Stimulated activated CD4-positive, alpha-beta T cell treated with anti-CD3 and anti-CD28 coated beads, Interleukin-1b, Interleukin-23, amount 100 ng/mL, for 24 hours (primary cell): ENCODE data around the gene LTBP3.

ENCODE experiments used
- DNase-seq, 4 experiments: peaks; one replicate each; pipeline ENCODE4 v3.0.0-alpha.2; 2020; ENCODE audit warnings: low read depth in 4 of 4, low spot score in 1 of 4

Gene LTBP3

GRCh38 chr11:65558002-65558929 lies at the start of gene LTBP3:
TSS of gene LTBP3 (minus strand) at chr11:65558359. CDS start at chr11:65557959, 400 bp downstream.
- no peak for DNase-seq

DNA sequence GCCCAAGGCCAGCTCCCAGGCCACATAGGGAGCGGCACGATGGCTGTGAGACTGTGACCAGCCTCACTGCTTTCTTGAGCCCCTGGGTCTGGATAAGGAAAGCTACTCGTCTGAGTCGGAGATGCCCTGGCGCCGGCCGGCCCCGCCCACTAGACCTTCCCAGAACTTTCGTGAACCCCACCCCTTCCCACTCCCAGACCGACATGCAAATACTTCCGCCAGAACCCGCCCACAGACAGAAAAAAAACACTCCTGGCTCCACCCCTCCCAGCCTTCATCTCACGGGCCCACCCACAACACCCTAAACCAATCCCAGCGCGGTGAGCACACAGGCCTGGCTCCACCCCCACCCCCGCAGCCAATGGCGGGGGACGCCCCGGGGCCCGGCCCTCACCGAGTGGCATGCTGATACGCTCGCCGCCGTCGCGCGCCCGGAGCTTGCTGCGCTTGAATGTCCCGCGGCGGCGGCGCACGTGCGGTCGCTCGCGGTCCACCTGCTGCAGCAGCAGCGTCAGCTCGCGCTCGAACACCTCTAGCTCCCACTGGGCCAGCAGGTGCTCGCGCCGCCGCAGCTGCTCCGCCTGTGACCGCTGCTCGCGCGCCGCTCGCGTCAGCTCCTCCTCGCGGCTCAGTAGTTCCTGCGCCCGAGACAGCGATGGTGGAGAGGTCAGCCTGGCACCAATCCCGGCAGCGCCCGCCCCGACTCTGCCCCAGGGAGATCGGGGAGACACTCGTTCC lies 48.9 kb upstream of the LTBP3 start:
- no peak for DNase-seq

GRCh38 chr11:65604258-65604657 lies 46.1 kb upstream of the LTBP3 start:
- no peak for DNase-seq

- no peak for DNase-seq
These were observed 41.7 kb upstream of the LTBP3 start for GRCh38 chr11:65599955-65600246.

- DNase-seq, result no peak
These were observed 41.2 kb upstream of the LTBP3 start for GRCh38 chr11:65599216-65599954.

- no peak for DNase-seq
These were observed 40.1 kb upstream of the LTBP3 start for GRCh38 chr11:65598258-65598699.

DNA sequence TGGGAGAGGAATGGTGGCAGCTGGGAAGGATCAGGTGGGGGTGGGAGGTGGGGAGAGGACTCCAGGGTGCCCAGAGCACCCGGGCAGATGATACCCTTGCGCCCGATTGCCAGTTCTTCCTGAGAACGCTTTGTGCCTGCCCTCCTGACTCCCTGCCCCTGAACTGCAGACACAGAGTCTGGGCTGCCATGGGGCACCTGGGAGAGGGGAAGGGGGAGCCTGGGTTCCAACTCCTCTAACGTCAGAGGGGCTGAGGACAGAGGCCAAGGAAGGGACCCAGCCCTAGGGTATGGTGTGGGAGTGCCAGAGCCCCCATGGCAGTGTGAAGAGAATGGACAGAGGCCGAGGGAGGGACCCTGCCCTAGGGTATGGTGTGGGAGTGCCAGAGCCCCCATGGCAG lies 38.4 kb upstream of the LTBP3 start:
- no peak for DNase-seq

DNA sequence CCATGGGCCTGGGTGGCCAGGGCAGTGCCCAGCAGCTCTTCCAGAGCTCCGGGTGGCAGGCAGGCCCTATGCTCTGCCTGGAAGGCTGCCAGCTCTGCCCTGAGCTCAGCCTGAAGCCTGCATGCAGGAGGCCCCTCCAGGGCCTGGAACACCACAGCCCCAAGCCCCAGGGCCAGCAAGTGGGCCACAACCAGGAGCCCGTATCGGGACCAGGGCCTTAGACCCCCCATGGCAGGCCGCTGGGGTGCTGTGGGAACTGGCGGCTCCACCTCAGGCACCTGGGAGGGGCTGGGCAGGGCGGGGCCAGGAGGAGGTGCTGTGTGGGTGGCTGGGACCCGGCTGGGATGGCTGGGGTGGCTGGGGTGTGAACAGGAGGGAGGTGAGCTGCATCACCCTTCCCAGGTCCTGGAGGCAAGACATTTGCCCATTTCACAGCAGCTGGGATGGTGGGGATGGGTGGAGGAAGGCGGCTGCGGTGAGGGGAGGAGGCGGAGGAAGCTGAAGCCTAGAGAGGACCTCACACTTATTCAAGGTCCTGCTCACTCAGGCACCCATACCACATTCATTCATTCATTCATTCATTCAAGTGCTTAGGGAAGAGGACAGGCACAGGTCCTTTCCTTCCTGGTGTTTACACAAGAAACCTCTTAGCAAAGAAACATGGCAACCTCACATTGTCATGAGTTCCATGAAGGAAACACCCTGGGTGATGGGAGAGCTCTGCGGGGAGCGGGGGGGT lies 37.6 kb upstream of the LTBP3 start, which contains the start of gene KCNK7:
Gene KCNK7 (minus strand): TSS at position 258 of the 739 bp plus-strand sequence. CDS start 28 bp downstream, at position 230.
- no peak for DNase-seq

- DNase-seq, result no peak
These were observed 37.0 kb upstream of the LTBP3 start for GRCh38 chr11:65595131-65595530.

- DNase-seq, result no peak
These were observed 35.6 kb upstream of the LTBP3 start for GRCh38 chr11:65593518-65594414.

- DNase-seq, result no peak
These were observed 34.8 kb upstream of the LTBP3 start for GRCh38 chr11:65592858-65593517.

DNA sequence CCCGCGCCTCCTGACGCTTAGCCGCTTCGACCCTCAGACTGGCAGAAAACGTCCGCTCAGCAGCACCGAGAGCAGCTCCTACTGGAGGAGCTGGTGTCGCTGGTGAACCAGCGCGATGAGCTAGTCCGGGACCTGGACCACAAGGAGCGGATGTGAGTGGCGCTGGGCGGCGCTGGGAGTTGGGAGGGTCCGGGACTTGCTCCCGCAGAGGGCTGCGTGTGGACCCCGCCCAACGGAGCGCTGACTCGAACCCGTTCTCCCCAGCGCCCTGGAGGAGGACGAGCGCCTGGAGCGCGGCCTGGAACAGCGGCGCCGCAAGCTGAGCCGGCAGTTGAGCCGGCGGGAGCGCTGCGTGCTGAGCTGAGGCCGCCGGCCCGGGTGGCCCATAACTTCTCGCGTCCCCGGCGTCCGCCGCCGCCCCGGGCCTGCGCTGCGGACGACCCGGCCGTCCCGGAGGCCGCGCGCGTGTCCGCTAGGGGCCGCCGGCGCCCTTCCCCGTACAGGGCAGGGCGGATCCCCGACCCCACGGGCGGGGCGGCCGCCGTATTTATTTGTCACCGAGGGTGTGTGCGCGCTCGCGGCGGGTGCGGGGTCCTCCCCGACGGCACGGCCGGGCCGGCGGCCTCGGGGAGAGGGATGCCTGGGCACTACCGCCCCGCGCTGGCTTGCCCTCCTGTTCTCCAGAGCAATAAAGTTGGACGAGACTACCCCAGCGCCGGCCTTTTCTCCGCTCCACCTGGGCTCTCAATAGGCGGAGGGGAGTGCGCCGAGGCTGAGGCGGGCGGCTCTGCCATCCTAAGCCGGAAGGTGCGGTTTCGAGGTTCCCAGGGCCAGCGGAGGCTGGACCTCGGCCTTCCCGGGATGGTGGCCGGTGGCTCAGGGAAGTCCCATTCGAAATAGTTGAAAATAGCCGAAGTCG lies 34.0 kb upstream of the LTBP3 start:
- no peak for DNase-seq

- DNase-seq, result no peak
These were observed 32.1 kb upstream of the LTBP3 start for GRCh38 chr11:65590240-65590738.

GRCh38 chr11:65589444-65590239 lies 31.5 kb upstream of the LTBP3 start:
- no peak for DNase-seq

DNA sequence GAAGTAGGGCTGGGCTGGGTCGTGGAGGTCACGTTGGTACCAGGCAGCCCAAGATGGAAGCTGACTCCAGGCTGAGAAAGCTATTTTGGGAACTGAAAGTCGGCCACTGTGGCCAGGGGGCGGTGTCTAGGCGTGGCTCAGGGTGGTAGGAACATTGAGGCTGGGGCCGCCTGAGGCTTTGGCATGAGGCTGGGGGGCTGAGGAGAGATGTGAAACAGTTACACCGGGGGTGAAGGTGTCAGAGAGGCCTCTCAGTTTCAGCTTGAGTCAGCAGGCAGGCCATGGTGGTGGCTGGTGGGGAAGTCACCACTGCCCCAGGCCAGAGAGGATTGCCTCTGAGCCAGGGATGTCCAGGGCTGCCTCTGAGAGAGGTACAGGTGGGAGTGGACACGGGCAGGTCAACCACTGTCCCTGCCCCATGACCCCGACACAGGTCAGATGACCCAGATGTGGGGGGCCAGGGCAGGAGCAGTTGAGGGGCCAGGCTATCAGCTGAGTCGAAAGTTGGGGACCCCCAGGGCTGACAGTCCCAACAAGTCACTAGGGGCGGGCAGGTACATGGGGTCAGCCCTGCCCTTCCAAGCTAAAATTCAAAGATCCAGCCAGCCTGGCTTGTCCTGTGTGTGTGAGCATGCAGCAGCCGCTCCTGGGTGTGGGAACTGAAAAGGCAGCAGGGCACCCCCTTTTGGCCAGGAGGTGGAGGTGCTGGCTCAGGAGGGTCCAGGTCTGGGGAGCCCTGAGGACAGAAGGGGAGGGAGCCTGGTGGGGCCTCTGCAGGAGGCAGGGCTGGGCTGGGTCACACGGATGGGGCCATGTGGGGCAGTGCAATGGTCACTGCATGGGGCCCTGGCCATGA lies 30.3 kb upstream of the LTBP3 start:
- peak in 3 of 4 experiments; percentile 46 to 72 (median 60) for DNase-seq

- DNase-seq, result no peak
These were observed 28.5 kb upstream of the LTBP3 start for GRCh38 chr11:65586676-65587075.
